WTC11 (cell line): Measurements from ENCODE around the gene FAM107B. TPM values are rescaled to one million over a fixed set of nuclear protein-coding genes. Genes with fewer than 3 reads are reported as not detected.

ENCODE experiments used
- ATAC-seq: fragments of 200-7000 bp; cut with Tn5 transposase; 2 replicates; pipeline ENCODE4 v1.10.0; 2021; ENCODE audit warnings: mild to moderate bottlenecking, moderate library complexity
- CTCF ChIA-PET: fragments of 300-600 bp; sonication (Branson Sonifier 250); formaldehyde crosslinking; loops from one replicate; lab custom pipeline; 2021; ENCODE audit warnings: antibody characterized with exemption; lab: Charles Lee
- POLR2A ChIA-PET: fragments of 350-600 bp; sonication (Branson Sonifier 250); formaldehyde crosslinking; loops from one replicate; lab custom pipeline; 2021; ENCODE audit warnings: antibody characterized with exemption; lab: Charles Lee
- DNase-seq: peaks from one replicate; pipeline ENCODE4 v3.0.0; 2021; ENCODE audit warnings: low spot score
- H3K27ac Mint-ChIP-seq: 2 replicates; pipeline ENCODE4 v1.8.0; 2021; ENCODE audit warnings: mixed read lengths
- H3K27me3 Mint-ChIP-seq: 2 replicates; pipeline ENCODE4 v1.8.0; 2021; ENCODE audit warnings: low read depth, mild to moderate bottlenecking, moderate library complexity, mixed read lengths
- H3K36me3 Mint-ChIP-seq: 2 replicates; pipeline ENCODE4 v1.8.0; 2021; ENCODE audit warnings: mixed read lengths
- H3K4me1 Mint-ChIP-seq: 2 replicates; pipeline ENCODE4 v1.8.0; 2022; ENCODE audit warnings: mixed read lengths
- H3K4me3 Mint-ChIP-seq: 2 replicates; pipeline ENCODE4 v1.8.0; 2021; ENCODE audit warnings: mild to moderate bottlenecking, moderate library complexity, mixed read lengths
- H3K9me3 Mint-ChIP-seq: 2 replicates; pipeline ENCODE4 v1.8.0; 2021; ENCODE audit warnings: mixed read lengths
- AFF4 ChIP-seq: sonication (generic); formaldehyde crosslinking; IDR thresholded peaks from 2 replicates; pipeline ENCODE4 v1.8.1; 2023; ENCODE audit warnings: mild to moderate bottlenecking, missing genetic modification reagents, borderline replicate concordance
- AR ChIP-seq: fragments of 250-450 bp; sonication (Bioruptor Pico); IDR thresholded peaks from 2 replicates; pipeline ENCODE4 v1.9.0; 2021; ENCODE audit warnings: mild to moderate bottlenecking
- ATF1 ChIP-seq: sonication (generic); formaldehyde crosslinking; IDR thresholded peaks from 2 replicates; pipeline ENCODE4 v1.8.1; 2023; ENCODE audit warnings: mild to moderate bottlenecking, moderate library complexity, missing genetic modification reagents
- CDX4 ChIP-seq: fragments of 250-450 bp; sonication (Bioruptor Pico); IDR thresholded peaks from 2 replicates; pipeline ENCODE4 v1.9.0; 2021; ENCODE audit warnings: moderate library complexity, mild to moderate bottlenecking, inconsistent platforms, borderline replicate concordance
- ERG ChIP-seq: fragments of 250-450 bp; sonication (Bioruptor Pico); IDR thresholded peaks from 2 replicates; pipeline ENCODE4 v1.8.0; 2021; ENCODE audit warnings: mild to moderate bottlenecking
- FOXP1 ChIP-seq: sonication (generic); formaldehyde crosslinking; IDR thresholded peaks from 2 replicates; pipeline ENCODE4 v1.8.0; 2022; ENCODE audit warnings: missing genetic modification reagents, mild to moderate bottlenecking, moderate library complexity, borderline replicate concordance
- GRHL2 ChIP-seq: fragments of 250-450 bp; sonication (Bioruptor Pico); IDR thresholded peaks from 2 replicates; pipeline ENCODE4 v1.8.0; 2022; ENCODE audit warnings: mild to moderate bottlenecking, moderate library complexity; ENCODE audit not compliant: insufficient replicate concordance, severe bottlenecking
- GTF2I ChIP-seq: fragments of 250-450 bp; sonication (Bioruptor Pico); conservative IDR thresholded peaks from 2 replicates; pipeline ENCODE4 v1.4.0; 2021; ENCODE audit warnings: mild to moderate bottlenecking
- JAZF1 ChIP-seq: fragments of 250-450 bp; sonication (Bioruptor Pico); IDR thresholded peaks from 2 replicates; pipeline ENCODE4 v1.9.0; 2021; ENCODE audit warnings: moderate library complexity, mild to moderate bottlenecking, inconsistent platforms
- MXD4 ChIP-seq: fragments of 250-450 bp; sonication (Bioruptor Pico); IDR thresholded peaks from 2 replicates; pipeline ENCODE4 v1.8.0; 2021; ENCODE audit warnings: mild to moderate bottlenecking, moderate library complexity, borderline replicate concordance
- RORB ChIP-seq: fragments of 250-450 bp; sonication (Bioruptor Pico); IDR thresholded peaks from 2 replicates; pipeline ENCODE4 v1.9.0; 2021; ENCODE audit warnings: mild to moderate bottlenecking
- TP53 ChIP-seq: sonication (generic); formaldehyde crosslinking; IDR thresholded peaks from 2 replicates; pipeline ENCODE4 v1.8.1; 2023; ENCODE audit warnings: mild to moderate bottlenecking, missing genetic modification reagents
- USF2 ChIP-seq: sonication (generic); formaldehyde crosslinking; IDR thresholded peaks from 2 replicates; pipeline ENCODE4 v1.8.1; 2023; ENCODE audit warnings: mild to moderate bottlenecking, missing genetic modification reagents, moderate library complexity
- ZBTB21 ChIP-seq: sonication (generic); formaldehyde crosslinking; IDR thresholded peaks from 2 replicates; pipeline ENCODE4 v1.8.1; 2023; ENCODE audit warnings: mild to moderate bottlenecking, missing genetic modification reagents, borderline replicate concordance
- total RNA-seq: library from RNA; stranded (reverse); gene quantifications from 3 replicates; pipeline ENCODE4 v1.2.3, GENCODE V29; 2021
- TF ChIP-seq, protein P1 (sequence below): sonication (generic); formaldehyde crosslinking; IDR thresholded peaks from 2 replicates; pipeline ENCODE4 v1.8.1; 2022; ENCODE audit warnings: missing genetic modification reagents, borderline replicate concordance
- TF ChIP-seq, protein P2 (sequence below): sonication (generic); formaldehyde crosslinking; IDR thresholded peaks from 2 replicates; pipeline ENCODE4 v1.8.1; 2022; ENCODE audit warnings: low read depth, mild to moderate bottlenecking, moderate library complexity, missing genetic modification reagents, borderline replicate concordance
- TF ChIP-seq, protein P3 (sequence below): sonication (generic); formaldehyde crosslinking; conservative IDR thresholded peaks from 2 replicates; pipeline ENCODE4 v1.8.1; 2023; ENCODE audit warnings: mild to moderate bottlenecking, low read depth, missing genetic modification reagents, moderate library complexity

FAM107B gene
- total RNA-seq, 1 experiment from 2014 or later = 22.4 TPM

DNA sequence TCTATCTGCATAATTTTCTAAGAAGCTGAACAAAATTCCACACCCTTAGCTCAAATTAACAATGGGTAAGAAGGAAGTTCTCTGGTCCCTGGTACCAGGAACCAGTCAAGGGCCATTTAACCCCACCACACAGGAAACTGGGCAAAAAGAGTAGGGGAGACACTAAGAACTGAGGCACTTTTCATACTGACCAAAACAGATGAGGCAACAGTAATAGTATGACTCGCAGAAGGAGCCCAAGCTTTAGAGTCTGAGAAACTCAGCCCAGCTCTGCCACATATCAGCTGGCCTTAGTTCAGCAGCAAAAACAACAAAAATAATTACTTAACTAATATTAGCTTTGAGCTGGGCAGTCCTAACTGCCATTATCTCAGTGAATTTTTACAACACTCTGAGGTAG is 221.2 kb downstream of the FAM107B start:
- Mint-ChIP-seq H3K9me3 (no peaks in the 10 kb centered on the region), H3K27me3 (no peaks in the 10 kb centered on the region), H3K36me3 (no peaks in the 10 kb centered on the region), H3K4me3 (no peak overlapping the region), H3K27ac (no peak overlapping the region), H3K4me1 (peaks cover 32% of the 10 kb centered on the region)
- TF ChIP-seq AFF4 (no peak), TP53 (CRISPR knock-in tag) (no peak), RORB (CRISPR knock-in tag) (no peak), USF2 (no peak), ZBTB21 (no peak), FOXP1 (CRISPR knock-in tag) (no peak), GTF2I (CRISPR knock-in tag) (no peak), CDX4 (CRISPR knock-in tag) (no peak), ERG (CRISPR knock-in tag) (no peak), AR (CRISPR knock-in tag) (no peak), GRHL2 (CRISPR knock-in tag) (no peak), MXD4 (CRISPR knock-in tag) (no peak), ATF1 (CRISPR knock-in tag) (no peak), JAZF1 (CRISPR knock-in tag) (no peak)
- TF ChIP-seq, protein P1, sequence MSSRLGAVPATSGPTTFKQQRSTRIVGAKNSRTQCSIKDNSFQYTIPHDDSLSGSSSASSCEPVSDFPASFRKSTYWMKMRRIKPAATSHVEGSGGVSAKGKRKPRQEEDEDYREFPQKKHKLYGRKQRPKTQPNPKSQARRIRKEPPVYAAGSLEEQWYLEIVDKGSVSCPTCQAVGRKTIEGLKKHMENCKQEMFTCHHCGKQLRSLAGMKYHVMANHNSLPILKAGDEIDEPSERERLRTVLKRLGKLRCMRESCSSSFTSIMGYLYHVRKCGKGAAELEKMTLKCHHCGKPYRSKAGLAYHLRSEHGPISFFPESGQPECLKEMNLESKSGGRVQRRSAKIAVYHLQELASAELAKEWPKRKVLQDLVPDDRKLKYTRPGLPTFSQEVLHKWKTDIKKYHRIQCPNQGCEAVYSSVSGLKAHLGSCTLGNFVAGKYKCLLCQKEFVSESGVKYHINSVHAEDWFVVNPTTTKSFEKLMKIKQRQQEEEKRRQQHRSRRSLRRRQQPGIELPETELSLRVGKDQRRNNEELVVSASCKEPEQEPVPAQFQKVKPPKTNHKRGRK (CRISPR knock-in tag) = no peak
- TF ChIP-seq, protein P2, sequence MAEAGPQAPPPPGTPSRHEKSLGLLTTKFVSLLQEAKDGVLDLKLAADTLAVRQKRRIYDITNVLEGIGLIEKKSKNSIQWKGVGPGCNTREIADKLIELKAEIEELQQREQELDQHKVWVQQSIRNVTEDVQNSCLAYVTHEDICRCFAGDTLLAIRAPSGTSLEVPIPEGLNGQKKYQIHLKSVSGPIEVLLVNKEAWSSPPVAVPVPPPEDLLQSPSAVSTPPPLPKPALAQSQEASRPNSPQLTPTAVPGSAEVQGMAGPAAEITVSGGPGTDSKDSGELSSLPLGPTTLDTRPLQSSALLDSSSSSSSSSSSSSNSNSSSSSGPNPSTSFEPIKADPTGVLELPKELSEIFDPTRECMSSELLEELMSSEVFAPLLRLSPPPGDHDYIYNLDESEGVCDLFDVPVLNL (CRISPR knock-in tag) = no peak
- TF ChIP-seq, protein P3, sequence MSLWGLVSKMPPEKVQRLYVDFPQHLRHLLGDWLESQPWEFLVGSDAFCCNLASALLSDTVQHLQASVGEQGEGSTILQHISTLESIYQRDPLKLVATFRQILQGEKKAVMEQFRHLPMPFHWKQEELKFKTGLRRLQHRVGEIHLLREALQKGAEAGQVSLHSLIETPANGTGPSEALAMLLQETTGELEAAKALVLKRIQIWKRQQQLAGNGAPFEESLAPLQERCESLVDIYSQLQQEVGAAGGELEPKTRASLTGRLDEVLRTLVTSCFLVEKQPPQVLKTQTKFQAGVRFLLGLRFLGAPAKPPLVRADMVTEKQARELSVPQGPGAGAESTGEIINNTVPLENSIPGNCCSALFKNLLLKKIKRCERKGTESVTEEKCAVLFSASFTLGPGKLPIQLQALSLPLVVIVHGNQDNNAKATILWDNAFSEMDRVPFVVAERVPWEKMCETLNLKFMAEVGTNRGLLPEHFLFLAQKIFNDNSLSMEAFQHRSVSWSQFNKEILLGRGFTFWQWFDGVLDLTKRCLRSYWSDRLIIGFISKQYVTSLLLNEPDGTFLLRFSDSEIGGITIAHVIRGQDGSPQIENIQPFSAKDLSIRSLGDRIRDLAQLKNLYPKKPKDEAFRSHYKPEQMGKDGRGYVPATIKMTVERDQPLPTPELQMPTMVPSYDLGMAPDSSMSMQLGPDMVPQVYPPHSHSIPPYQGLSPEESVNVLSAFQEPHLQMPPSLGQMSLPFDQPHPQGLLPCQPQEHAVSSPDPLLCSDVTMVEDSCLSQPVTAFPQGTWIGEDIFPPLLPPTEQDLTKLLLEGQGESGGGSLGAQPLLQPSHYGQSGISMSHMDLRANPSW (CRISPR knock-in tag) = no peak
- POLR2A ChIA-PET = interaction anchor here (1.1 kb wide), 1 partner anchor 325 kb away, joined by 3 read pairs; the partner anchor contains the start of gene SUV39H2
- ATAC-seq = no peak
- CTCF ChIA-PET = interaction anchor here (1.3 kb wide), 2 partner anchors 10 to 20 kb away, joined by 3 to 4 read pairs; no protein-coding TSS in a partner anchor
- no peak for DNase-seq
